Transverse colon (tissue), 4 donors: ENCODE measurements around the gene ABHD17A. TPM values are rescaled to one million over a fixed set of nuclear protein-coding genes. Genes with fewer than 3 reads are reported as not detected.
A peak's percentile ranks its signal among the peaks of the same experiment; 100 is the strongest.

Experiments used
- DNase-seq: peaks from one replicate; pipeline ENCODE4 v3.0.0-alpha.2; 2019
- H3K27ac ChIP-seq, 4 donors: fragments of 200-600 bp; sonication (generic); 2 replicates each; pipeline ENCODE4 v1.5.1; 2016 to 2018; ENCODE audit warnings: inconsistent platforms in 4 of 4
- H3K27me3 ChIP-seq: fragments of 200-600 bp; sonication (generic); 2 replicates; pipeline ENCODE4 v1.5.1; 2017; ENCODE audit warnings: inconsistent platforms
- H3K36me3 ChIP-seq, 4 donors: fragments of 200-600 bp; sonication (generic); 2 replicates each; pipeline ENCODE4 v1.5.1; 2017 to 2019; ENCODE audit warnings: inconsistent platforms in 4 of 4
- H3K4me1 ChIP-seq, 4 donors: fragments of 200-600 bp; sonication (generic); 2 replicates each; pipeline ENCODE4 v1.5.1; 2017 to 2020; ENCODE audit warnings: inconsistent platforms in 4 of 4
- H3K4me3 ChIP-seq, 4 donors: fragments of 200-600 bp; sonication (generic); 1 replicate in 1 of 4; 2 replicates in 3 of 4; pipeline versions ENCODE4 v1.5.1 to v1.6.1; 2017 to 2019; ENCODE audit warnings: inconsistent platforms in 4 of 4
- H3K9me3 ChIP-seq, 2 donors: fragments of 200-600 bp; sonication (generic); 2 replicates each; pipeline ENCODE4 v1.5.1; 2017 to 2019; ENCODE audit warnings: inconsistent platforms in 2 of 2
- EP300 ChIP-seq: sonication (generic); formaldehyde crosslinking; IDR thresholded peaks from one replicate; pipeline ENCODE4 v1.6.1; 2017; ENCODE audit warnings: antibody characterized with exemption, low read depth
- POLR2A ChIP-seq: fragments of 450-650 bp; IDR thresholded peaks from one replicate; pipeline ENCODE4 v1.6.1; 2016; ENCODE audit warnings: antibody characterized with exemption, mild to moderate bottlenecking, moderate library complexity
- POLR2AphosphoS5 ChIP-seq, 3 donors: sonication (generic); formaldehyde crosslinking; IDR thresholded peaks; one replicate each; pipeline ENCODE4 v1.6.1; 2016; ENCODE audit warnings: antibody characterized with exemption in 3 of 3
- WGBS, 2 donors: methylation state at CpG; one replicate each; pipeline ENCODE4 v1.1.5; 2018; ENCODE audit warnings: low coverage in 1 of 2; 5-methylcytosine and 5-hydroxymethylcytosine counted together
- in situ Hi-C, 4 donors: fragments of 200-750 bp; cut with MboI; loops; one replicate each; pipeline versions ENCODE4 v1.15.0 to v1.15.1; 2017; ENCODE audit warnings: low sequenced_read_pairs in 3 of 4, low pct_ligation_motif_present in 1 of 4, low pct_unique_long_range_greater_than_20kb in 1 of 4
- intact Hi-C: fragments of 100-400 bp; cut with DNase I; formaldehyde crosslinking; loops from one replicate; pipeline ENCODE4 v1.15.1; 2023; ENCODE audit warnings: low total_unique reads
- total RNA-seq, 4 donors: library from RNA; depleted of rRNA; stranded (reverse); fragments of >200 nt; gene quantifications; one replicate each; pipeline ENCODE4 v1.1.0, GENCODE V29; 2016
- TF ChIP-seq, protein P1 (sequence below), 5 experiments: fragments of 200-600 bp in 3 of 5; fragments of 450-650 bp in 2 of 5; sonication (generic) in 3 of 5; IDR thresholded peaks; 1 replicate in 2 of 5; 2 replicates in 3 of 5; pipeline ENCODE4 v1.5.1; 2016 to 2017; ENCODE audit warnings: antibody characterized with exemption in 5 of 5, inconsistent platforms in 3 of 5, mild to moderate bottlenecking in 2 of 5, moderate library complexity in 1 of 5

ABHD17A gene
- total RNA-seq, 4 donors from 2014 or later, result 90.0 to 179 (median 140) TPM

DNA sequence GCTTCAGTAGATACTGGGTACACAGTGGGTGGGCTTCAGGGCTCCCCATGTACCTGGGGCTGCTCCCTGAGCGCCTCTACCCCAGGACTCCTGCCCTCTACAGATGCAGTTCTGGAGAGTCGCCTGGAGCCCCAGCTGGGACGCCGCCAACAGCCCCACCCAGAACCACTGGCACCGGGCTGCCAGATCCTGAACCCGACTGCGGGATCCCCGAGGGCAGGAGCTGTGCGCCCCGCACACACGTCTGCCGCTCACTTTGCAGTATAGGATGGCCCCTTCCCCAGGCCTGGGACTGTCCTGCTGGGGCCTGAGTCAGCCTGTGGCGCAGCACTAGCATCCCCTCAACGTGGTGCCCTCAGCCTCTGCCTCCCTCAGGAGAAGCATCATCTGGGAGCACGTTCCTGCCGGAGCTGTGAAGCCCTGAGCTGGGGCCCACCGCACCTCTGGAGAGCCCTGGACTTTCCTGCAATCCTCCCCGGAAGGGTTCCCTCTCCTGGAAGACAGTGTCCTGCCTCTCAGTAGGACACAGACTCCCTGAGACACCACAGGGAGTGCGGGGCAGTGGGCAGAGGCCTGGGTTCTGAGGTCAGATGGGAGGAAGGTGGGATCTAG lies 40.7 kb downstream of the ABHD17A start:
- no peak overlapping the region for H3K4me3 ChIP-seq
- H3K4me1 ChIP-seq, result peaks cover 35 to 83% (median 58%) of the 10 kb centered on the region in 4 donors
- TF ChIP-seq EP300 (no peak), POLR2A (no peak), POLR2AphosphoS5 (IDR thresholded peaks at IDR 0.05) (no peak)
- TF ChIP-seq, protein P1, sequence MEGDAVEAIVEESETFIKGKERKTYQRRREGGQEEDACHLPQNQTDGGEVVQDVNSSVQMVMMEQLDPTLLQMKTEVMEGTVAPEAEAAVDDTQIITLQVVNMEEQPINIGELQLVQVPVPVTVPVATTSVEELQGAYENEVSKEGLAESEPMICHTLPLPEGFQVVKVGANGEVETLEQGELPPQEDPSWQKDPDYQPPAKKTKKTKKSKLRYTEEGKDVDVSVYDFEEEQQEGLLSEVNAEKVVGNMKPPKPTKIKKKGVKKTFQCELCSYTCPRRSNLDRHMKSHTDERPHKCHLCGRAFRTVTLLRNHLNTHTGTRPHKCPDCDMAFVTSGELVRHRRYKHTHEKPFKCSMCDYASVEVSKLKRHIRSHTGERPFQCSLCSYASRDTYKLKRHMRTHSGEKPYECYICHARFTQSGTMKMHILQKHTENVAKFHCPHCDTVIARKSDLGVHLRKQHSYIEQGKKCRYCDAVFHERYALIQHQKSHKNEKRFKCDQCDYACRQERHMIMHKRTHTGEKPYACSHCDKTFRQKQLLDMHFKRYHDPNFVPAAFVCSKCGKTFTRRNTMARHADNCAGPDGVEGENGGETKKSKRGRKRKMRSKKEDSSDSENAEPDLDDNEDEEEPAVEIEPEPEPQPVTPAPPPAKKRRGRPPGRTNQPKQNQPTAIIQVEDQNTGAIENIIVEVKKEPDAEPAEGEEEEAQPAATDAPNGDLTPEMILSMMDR (IDR thresholded peaks at IDR 0.05), result no peak
- intact Hi-C loops, result no loop called here
- DNase-seq, result no peak
- WGBS, 2 donors, result 73% methylated on average over 16 of the region's 19 CpGs; no CpG with 5 or more reads in 1 of the 2 donors
- no peak overlapping the region for H3K27ac ChIP-seq
- no peaks in the 10 kb centered on the region for H3K27me3 ChIP-seq
- H3K36me3 ChIP-seq, result no peaks in the 10 kb centered on the region
- in situ Hi-C loops, result no loop called here
- H3K9me3 ChIP-seq, result no peaks in the 10 kb centered on the region

DNA sequence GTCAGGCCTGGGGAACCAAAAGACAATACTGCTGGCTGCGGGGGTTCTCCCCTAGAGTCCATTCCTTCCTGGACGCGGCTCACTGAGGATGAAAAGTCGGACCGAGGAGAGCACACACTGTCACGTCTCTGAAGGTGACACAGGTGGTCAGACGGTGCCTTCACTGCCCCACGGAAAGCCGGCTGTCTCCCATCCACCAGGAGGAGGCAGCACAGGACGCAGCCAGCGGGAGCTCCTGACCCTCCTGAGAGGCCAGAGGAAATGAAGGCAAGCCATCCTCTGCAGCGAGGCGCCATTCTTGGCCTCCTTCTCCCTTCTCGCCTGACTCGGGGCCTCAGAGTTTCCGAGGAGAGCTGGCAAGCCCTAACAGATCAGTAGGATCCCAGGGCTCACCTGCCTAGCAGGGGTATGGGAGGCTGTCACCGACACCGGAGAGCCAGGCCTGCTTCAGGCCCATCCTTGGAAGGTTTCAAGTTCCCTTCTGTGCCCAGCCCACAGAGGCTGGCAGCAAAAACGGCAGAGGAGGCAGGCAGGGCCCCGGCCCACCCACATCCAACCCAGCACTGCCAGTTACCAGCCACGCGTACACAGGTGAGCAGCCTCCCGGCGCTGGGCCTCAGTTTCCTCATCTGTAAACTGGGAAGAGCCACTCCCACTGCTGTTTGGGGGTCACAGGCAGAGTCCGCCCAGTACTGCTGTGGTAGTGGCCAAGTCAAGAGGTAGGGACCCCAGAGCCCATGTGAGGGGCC lies 41.5 kb downstream of the ABHD17A start:
- 82% methylated on average over 21 of the region's 25 CpGs; no CpG with 5 or more reads in 1 of the 2 donors for WGBS, 2 donors
- H3K4me3 ChIP-seq, result no peak overlapping the region
- intact Hi-C loops, result no loop called here
- no peak for DNase-seq
- TF ChIP-seq POLR2AphosphoS5 (IDR thresholded peaks at IDR 0.05) (no peak), EP300 (no peak), POLR2A (no peak)
- in situ Hi-C loops, result no loop called here
- peak overlapping the region in 1 of 4 donors; percentile 46 for H3K27ac ChIP-seq
- peaks cover 40 to 89% (median 66%) of the 10 kb centered on the region in 4 donors for H3K4me1 ChIP-seq
- no peaks in the 10 kb centered on the region for H3K9me3 ChIP-seq
- no peaks in the 10 kb centered on the region for H3K27me3 ChIP-seq
- H3K36me3 ChIP-seq, result no peaks in the 10 kb centered on the region

DNA sequence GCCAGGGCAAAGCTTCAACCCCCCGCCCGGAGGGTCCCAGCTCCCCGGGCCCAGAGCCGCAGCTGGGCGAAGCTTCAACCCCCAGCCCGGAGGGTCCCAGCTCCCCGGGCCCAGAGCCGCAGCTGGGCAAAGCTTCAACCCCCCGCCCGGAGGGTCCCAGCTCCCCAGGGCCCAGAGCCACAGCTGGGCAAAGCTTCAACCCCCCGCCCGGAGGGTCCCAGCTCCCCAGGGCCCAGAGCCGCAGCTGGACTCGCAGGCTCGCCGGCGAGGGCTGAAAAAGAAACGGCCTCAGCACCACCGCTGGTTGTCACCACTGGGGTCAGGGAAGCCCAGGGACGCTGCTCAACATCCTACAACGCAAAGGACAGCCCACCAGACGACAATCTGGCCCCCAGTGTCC lies 42.2 kb downstream of the ABHD17A start:
- Histone ChIP-seq H3K4me3 (no peak overlapping the region), H3K36me3 (no peaks in the 10 kb centered on the region), H3K27me3 (no peaks in the 10 kb centered on the region), H3K9me3 (no peaks in the 10 kb centered on the region), H3K27ac (no peak overlapping the region), H3K4me1 (peaks cover 40 to 95% (median 72%) of the 10 kb centered on the region in 4 donors)
- TF ChIP-seq POLR2AphosphoS5 (IDR thresholded peaks at IDR 0.05) (no peak), POLR2A (no peak), EP300 (no peak)
- TF ChIP-seq, protein P1 (IDR thresholded peaks at IDR 0.05), result no peak
- in situ Hi-C loops, result no loop called here
- no peak for DNase-seq
- 86% methylated on average over 16 of the region's 22 CpGs; no CpG with 5 or more reads in 1 of the 2 donors for WGBS, 2 donors
- intact Hi-C loops, result no loop called here

DNA sequence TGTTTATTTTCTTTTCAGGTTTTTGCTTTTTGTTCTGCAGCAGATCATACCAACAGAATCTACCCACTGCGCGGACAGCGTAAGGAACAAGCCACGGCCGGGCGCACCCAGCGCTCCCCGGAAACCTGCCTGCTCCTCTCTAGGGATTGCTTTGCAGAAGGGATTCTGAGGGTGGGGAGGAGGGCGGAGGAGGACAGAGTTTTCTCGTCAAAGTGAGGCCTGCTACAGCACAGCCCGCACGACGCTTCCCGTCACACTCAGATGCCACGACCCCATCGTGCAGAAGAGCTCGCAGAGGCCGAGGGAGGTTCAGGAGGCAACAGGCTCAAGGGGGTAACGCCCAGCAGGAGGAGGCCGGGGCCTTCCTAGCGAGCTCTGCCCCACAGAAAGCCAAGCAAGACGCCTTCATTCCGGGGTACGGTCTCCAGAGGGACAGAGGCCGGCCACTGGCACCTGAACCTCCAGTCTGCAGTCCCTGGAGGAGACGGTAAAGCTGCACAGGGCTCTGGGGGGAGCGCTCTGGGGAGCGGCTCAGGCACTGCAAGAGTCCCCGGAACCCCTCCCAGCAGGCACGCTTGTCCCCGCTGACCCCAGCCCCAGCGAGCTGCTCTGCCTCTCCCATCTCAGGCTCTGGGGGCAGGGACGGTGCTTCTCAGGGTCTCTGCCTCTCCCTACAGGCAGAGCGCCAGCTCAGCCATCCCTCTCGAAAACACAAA lies 43.9 kb downstream of the ABHD17A start:
- H3K27ac ChIP-seq, result peak overlapping the region; percentile 82 to 83 (median 82)
- WGBS, 2 donors, result 84% methylated on average over 35 of the region's 35 CpGs; no CpG with 5 or more reads in 1 of the 2 donors
- TF ChIP-seq, protein P1 (IDR thresholded peaks at IDR 0.05), result no peak
- TF ChIP-seq POLR2AphosphoS5 (IDR thresholded peaks at IDR 0.05), result no peak
- TF ChIP-seq POLR2A, result no peak
- intact Hi-C loops (no loop called here), in situ Hi-C loops (no loop called here)
- peaks cover 39 to 97% (median 72%) of the 10 kb centered on the region in 4 donors for H3K4me1 ChIP-seq
- H3K36me3 ChIP-seq, result no peaks in the 10 kb centered on the region
- H3K4me3 ChIP-seq, result peak overlapping the region in 1 of 4 donors; percentile 1
- H3K9me3 ChIP-seq, result no peaks in the 10 kb centered on the region
- DNase-seq, result no peak
- H3K27me3 ChIP-seq, result no peaks in the 10 kb centered on the region
